NCI-H1048 (cell line): ENCODE data around the gene PCSK2.

ENCODE experiments used
- DNase-seq: peaks from one replicate; lab custom pipeline; 2025; lab: John Stamatoyannopoulos, UW

The PCSK2 gene

DNA sequence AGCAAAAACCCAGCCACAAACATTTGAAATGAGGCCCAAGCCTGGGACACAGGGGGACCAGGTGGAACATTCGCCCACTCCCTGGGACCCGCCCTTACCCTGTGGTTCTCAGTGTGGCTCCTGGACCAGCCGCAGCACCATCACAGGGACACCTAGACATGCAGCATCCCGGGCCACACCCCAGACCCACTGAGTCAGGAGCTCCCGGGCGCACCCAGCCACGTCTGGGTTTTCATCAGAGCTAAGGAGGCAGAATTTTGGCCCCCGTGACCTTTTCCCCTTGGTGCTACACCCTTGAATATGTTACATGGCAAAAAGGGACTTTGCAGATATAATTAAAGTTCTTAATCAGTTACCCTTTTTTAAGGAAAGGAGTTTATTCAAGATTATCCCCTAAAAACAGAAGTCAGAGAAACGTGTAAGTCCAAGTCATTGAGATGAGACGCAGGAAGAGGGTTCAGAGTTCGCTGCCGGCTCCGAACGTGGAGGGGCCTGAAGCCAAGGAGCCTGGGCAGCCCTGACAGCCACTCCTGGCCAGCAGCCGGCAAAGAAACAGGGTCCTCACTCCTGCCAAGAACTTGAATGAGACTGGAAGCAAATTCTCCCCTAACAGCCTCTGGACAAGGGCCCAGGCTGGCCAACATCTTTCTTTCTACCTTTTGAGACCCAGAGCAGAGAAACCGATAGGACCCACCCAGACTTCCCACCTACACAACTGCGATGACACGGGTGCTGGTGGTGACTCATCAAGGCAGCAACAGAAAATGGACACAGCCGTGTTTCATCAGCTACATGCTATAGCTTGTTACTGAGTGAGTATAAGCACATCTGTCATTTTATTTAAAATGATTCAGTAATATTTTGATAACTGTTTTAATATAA is 279.0 kb downstream of the PCSK2 start:
- no peak for DNase-seq

DNA sequence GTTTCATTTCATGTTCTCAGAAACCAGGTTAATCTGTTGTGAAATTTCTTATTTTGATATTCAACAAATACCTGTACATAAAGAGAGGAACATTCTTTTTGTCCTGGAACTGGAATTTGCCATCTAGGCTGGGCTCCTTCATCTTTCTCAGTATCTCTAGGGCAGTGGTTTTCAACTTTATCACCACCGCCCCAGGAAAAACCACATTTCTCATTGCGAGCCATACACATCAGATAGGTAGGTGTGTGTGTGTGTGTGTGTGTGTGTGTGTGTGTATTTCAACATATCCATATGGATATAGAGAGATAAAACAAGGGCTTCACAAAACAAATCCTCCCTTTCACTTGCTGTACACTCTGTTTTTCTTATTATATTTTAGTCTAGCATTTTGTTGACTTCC is 280.2 kb downstream of the PCSK2 start:
- DNase-seq = no peak

DNA sequence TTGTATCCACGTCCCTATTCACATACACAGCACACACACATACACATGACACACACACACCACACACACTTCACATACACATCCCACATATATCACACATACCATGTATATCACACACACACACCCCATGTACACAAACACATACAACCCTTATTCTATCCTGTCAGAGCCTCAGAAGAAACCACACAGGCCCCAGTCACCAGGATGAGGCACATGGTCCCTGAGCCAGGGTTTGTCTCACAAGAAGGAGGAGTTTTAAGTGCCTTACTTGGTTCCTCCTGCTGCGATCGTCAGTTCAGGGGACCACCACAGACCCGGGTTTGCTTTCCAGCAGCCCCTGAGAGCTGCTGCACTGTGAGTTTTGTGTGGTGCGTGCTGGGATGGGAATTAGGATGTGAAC is 280.7 kb downstream of the PCSK2 start:
- DNase-seq = no peak

DNA sequence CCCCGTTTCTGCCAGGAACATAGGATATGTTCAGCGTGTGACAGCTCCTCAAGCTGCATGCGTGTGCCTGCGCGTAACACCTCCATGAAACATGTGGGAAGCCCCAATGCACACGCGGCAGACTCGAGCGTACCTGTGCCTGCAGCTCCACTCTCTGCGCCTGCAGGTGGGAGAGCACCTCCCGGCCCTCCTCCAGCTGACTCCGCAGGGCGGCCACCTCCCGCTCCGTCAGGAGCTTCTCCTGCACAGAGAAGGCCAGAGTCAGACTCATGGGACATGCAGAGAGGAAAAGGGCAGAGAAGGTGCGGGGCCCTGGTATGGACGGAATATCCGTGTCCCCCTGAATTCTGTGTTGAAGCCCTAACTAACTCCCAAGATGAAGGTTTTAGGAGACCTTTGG is 281.9 kb downstream of the PCSK2 start:
- no peak for DNase-seq

DNA sequence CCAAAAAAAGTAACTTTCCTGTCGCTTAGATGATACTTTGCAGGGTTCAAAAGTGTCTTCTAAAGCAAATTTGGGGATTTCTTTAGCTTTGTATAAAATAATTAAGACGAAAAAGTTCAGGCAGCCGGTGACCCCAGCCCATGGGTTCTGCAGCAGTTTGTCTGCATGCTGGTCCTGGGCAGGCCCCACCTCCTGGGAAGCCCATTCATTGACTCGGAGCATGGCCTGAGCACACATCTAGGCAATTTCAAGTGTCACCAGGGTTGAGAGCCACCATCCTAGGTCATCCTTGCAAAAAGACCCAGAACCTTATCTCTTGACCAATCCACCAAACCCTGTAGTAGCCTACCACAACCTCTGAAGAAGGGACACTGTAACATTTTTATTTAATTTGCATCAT is 283.7 kb downstream of the PCSK2 start:
- no peak for DNase-seq

DNA sequence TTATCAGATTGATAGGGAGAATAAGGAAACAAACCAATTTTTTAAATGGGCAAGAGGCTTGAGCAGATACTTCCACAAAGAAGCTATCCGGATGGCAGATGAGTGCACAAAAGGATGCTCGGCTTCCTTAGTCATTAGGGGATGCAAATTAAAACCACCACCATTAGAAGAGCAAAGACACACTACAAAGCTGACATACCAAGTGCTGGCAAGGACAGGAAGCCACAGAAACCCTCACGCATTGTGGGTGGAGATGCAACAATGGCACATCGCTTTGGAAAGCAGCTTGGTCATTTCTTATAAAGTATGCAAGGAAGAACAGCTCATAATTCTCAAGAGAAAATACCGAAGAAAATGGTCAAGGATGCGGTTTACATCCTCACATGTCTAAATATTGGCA is 284.6 kb downstream of the PCSK2 start:
- no peak for DNase-seq

DNA sequence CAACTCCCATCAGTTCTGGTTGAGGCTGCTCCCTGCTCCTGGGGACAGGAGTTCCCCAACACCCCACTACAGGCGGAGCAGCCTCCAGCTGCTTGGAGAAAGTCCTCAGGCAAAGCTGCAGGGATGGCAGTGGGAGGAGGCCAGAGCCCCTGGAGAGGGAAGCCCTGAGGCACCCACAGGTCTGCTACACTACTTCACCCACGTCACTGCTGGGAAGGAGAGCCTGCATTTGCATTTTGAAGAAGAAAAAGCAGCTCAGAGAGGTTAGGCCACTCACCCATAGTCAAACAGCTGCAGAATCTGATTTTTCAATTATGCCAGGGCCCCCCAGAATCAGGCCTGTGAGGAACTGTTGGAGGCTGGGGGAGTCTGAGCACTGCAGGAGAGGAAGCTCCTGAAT is 287.1 kb downstream of the PCSK2 start:
- DNase-seq = no peak

DNA sequence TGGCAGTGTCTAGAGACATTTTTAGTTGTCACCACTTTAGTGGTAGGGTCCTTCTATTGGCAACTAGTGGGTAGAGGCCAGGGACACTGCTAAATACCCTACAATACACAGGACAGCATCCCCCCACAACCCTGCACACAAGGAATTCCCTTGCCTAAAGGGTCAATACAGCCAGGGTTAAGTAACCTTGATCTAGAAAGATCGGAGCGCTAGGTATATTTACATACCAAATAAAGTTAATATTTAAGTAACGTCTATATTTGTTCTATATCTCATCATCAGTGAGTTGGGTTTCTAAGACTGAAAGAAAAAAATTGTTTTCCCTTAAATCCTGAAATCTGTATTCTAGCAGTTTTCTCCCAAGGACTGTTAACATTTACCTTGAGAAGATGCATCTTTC is 288.2 kb downstream of the PCSK2 start:
- DNase-seq = no peak

DNA sequence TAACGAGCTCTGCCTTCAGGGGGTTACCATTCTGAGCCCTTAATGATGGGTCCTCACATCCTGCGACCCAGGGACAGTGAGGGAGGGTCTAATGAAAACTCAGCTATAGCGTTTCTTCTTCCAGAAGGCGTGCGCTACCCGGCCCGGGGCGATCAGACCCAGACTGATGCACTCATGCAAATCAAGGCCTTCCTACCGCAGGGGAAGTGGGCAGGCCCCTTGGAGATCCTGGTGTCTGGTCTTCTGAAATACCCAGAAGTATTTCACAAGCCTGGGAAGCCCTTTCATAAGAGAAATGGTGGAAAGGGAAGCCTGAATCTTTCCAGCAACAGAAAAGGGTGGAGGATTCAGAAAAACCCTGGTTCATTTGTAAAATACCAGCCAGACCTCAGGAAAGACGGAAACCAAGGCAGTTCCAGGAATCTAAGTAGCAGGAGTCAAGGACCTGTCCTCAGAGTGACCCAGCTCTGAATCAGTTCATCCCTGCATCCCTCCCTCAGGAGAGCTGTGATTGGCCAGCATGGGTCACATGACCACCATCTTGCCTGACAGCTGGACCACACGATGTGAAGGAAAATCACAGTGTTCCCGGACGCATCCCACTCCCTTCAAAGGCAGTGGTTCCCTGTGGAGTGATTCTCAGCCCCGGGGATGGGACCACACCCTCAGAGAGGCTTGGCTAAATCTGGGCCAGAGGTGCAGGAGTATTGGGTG is 291.7 kb downstream of the PCSK2 start:
- DNase-seq = no peak

DNA sequence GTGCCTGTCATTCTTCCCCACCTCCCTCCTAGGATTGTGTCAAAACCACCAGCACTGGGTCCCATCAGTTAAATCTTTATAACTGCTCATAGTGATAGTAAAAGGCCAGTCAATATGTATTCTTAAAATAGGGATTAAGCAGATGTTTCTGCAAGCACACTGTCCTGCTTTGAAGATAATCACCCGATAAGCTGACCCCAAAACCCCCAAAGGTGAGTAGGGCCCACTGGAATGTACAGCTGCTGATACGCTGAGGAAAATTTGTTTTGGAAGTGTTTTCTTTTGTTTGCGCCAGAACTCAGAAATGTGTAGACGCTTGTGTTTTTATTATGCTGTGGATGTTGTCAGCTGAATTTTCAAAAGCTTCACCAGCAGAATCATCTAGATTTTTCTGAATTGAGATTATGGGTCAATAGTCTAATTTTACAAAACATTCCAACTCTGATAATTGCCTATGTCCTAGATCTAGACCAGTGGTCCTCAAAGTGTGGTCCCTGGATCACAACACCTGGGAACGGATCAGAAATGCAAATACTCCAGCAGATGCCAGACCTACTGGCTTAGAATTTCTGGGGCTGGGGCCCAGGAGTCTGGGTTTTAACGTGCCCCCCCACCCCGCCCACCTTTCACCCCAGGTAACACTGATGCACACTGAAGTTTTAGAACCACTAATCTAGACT is 292.9 kb downstream of the PCSK2 start:
- no peak for DNase-seq

DNA sequence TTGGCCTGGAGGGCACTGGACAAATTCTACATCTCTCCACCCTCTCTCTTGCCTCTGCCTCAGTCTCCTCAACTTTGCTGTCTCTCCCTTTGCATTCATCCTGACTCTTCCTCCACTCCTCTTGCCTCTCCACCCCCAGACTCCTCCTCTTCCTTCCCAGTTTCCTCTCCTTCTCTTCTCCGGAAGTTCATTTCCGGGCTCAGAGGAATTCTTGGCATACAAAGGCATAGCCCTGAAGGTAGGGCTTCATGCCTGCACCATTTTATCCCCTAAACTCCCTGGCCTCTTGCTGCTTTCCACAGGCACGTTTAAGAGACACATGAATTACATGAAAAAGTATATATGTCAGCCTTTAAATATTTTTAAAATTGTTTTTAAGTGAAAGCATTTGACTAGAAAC is 293.7 kb downstream of the PCSK2 start:
- no peak for DNase-seq

DNA sequence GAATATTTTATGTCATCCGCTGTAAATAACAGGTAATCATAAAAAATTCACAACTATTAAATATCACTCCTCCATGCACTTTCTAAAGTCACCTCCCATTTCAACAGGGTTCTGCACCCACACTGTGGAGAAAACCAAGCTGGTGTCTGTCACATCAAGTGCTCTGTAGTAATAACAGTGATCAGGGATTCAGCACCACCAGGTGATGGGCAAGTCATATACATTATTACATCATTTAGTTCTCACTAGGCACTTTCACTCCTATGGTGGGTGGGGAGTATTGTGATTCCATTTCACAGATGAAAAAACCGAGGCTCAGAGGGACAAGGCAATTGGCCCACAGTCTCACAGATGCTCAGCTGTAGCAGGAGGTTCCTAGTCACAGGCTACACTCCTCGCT is 295.7 kb downstream of the PCSK2 start:
- no peak for DNase-seq

DNA sequence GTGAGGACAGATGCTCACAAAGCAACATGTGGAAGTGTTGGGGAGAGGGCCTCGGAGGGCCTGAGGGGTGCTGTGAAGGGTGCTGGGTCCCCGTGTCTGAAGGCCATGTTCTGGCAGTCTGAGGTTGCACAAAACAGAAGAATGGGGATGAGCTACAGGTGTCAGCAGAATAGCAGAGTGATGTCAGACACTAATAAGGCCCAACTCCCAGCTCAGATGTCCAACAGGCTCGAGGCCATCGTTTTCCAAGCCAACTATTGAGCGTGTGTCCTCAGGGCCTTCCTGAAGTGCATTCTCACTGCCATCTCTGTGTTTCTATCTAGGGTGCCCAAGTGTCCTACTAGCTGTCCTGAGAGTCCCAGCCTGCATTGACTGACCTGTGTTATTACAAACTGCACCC is 296.5 kb downstream of the PCSK2 start:
- no peak for DNase-seq

DNA sequence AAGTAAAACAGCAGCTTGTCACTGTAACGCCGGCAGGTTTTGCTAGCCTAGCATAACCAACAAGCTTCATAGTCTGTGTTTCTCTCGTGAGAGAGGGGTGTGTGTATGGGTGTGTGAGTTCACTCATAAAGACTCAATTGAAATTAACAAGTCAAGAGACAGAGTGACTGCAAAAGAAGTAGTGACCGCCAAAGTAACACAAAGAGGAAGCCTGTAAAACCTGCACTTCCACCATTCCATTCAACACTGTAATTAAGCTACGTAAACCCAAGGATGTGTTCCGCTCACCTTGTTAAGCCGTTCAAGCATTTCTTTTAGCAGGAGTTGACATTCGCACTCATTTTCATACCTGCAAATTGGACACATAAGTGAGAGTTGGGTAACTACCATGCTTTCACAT is 297.7 kb downstream of the PCSK2 start:
- DNase-seq = no peak

DNA sequence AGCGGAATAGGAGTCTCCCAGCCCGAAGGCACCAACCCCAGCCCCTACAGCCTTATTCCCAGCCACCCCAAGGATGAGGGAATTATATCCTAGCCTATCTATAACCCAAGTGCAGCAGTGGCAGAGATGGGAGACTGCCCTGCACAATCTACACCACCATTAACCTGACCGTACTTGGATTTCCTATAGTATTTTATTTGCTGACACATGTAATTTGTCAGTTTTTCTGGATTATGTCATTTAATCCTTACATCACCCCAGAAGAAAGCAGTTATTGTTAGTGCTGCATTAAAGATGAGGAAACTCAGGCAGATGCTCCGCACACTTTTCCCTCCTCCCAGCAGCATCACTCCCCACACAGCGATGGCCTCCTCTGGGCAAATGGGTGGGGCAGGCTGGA is 298.3 kb downstream of the PCSK2 start:
- no peak for DNase-seq

DNA sequence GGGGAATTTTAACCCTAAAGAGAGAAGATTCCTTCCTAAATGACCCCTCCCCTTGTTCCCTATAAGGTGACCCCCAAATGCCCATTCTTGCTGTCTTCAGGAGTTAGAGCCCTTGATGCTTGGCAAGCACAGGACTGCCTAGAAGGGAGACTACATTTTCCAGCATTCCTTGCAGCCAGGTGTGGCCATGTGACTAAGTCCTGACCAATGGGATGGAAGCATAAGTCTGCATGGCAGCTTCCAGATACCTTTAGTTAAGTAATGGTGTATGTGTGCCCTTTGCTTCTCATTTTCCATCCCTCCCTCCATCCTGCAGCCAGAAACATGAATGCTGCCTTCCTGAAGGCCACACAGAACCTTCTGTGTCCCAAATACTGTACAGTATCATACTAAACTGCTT is 298.8 kb downstream of the PCSK2 start:
- DNase-seq = no peak

DNA sequence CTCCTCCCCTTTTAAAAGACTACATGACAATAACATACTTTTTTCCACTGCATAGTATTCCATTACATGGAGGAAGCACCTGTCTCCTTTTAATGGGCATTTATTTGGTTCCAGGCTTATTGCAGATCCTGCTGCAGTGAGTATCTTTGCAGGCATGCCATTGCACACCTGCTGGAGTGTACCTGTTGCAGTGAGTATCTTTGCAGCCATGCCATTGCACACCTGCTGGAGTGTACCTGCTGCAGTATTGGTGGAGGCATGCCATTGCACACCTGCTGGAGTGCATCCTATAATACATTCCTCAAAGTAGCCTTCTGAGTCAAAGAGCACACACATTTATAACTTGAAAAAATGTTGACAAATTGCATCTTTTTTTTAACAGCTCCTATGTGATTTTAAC is 302.7 kb downstream of the PCSK2 start:
- no peak for DNase-seq

DNA sequence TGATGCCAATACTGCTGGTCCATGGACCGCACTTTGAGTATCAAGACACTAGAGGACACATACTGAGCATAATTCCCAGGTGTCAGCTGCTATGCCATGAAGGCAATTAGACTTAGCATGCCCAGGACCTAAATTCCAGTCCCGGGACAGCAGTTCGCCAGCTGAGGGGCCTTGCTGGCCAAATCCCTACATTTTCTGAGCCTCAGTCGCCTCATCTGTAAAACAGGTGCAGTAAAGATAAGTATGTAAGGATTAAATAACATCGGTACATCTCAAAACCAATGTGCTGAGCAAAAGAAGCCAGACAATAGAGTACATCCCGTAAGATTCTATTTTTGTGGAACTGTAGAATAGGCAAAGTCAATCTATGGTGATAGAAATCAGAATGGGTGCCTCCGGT is 303.3 kb downstream of the PCSK2 start:
- DNase-seq = no peak

DNA sequence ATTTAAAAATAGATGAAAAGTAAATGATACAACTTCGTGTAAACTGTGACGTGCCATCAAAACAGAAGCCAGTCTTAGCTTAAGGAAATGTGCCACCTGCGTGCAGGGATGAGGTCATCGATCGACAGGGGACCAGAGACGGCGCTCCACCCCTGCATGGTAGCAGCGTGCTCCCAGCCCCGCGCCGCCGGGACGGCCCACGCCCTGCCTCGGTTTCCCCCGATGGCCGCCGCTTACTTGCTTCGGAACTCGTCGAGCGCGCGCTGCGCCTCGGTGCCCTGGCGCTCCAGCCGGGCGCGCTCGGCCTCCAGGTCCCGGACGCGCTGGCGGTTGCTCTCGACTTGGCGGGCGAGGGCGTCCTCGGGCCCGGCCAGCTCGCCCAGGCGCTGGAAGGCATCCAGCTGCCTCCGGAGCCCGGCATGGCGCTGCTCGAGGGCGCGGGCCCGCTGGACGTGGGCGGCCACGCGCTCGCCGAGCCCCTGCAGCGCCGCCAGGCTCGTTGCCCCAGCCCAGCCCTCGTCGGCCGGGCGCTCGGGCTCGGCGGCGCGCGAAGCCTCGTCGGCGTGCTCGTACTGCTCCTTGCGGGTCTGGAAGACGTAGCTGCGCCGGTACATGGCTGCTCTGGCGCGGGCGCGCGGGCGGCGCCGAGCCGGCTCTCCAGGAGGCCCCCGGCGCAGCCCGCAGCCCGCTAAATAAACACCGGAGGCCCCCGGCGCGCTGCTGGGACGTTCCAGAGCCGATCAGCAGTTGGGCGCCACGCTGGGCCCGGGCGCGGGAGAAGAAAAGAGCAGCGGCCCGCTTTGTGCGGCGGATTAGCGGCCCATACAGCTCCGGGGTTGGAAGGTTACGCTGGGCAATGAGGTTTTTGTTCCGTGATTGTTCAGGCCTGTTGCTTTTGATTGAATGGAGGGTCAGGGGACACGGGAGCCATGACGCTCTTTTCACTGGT is 304.1 kb downstream of the PCSK2 start, which contains the start of gene BFSP1:
TSS of gene BFSP1 (minus strand) at position 664 of the 949 bp plus-strand sequence. CDS start at position 614, 50 bp downstream.
- DNase-seq = no peak

DNA sequence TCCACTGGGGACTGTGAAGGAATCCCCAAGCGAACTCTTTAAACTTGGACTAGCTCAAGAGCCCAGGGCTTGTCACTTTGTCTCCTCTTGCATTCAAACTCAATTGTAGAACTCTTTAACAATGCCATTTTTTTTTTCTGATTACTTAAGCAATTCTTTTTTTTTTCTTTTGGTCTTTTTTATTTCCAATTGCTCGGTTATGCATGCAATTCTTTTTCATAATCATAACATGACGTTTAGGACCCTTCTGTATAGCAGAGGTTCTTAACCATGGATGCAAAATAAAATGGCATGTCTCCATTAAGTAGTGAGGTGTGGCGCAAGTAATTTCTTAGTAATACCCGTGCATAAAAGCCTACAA is 304.8 kb downstream of the PCSK2 start:
- no peak for DNase-seq

DNA sequence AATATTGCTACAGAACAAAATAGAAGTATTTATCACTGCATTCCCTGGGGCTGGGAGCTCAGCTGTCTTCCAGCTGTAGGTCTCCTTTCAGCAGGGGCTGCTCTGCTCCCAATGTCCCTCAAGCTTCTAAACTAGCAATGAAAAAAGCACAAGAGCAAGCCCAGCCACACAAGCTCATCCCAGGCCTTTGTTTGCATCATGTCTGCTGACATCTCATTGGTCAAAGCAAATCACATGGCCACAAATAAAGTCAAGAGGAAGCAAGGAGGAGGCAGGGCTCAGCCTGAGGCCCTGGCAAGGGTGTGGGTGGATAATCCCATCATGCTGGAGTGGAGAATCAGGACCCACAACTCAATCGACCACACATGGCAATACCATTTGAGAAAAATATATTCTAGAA is 306.6 kb downstream of the PCSK2 start:
- peak; percentile 4 for DNase-seq

DNA sequence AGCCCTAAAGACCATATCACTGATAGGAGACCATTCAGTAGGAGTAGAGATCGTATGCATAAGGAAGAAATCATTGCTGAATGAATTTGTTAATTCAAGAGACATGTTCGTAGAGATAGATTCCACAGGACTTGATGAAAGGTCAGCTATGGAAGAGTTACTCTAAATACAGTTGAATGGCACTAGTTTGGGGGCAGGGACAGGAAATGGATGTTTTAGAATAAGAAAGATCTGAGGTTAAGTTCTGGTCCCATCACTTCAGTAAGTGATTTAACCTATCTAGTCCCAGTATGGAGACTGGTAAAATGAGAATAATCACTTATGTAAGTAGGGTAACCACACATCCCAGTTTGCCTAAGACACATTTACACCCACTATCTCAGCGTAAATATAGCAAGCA is 307.2 kb downstream of the PCSK2 start:
- DNase-seq = no peak
